K562 (cell line): ENCODE results near the gene LCLAT1. TPM values are rescaled to one million over a fixed set of nuclear protein-coding genes. Genes with fewer than 3 reads are reported as not detected.
A peak's percentile ranks its signal among the peaks of the same experiment; 100 is the strongest.

ENCODE experiments used
- FOXJ3 ChIP-seq: sonication (generic); formaldehyde crosslinking; IDR thresholded peaks from 2 replicates; pipeline ENCODE4 v1.4.0; 2020; ENCODE audit warnings: mild to moderate bottlenecking, missing genetic modification reagents
- FUS ChIP-seq: fragments of 200-400 bp; formaldehyde crosslinking; optimal IDR thresholded peaks from 2 replicates; pipeline ENCODE3; 2017; ENCODE audit warnings: low read depth, low read length
- HEY1 ChIP-seq: fragments of 250-450 bp; sonication (Bioruptor Pico); IDR thresholded peaks from 2 replicates; pipeline ENCODE4 v1.5.0; 2020; ENCODE audit warnings: mild to moderate bottlenecking, moderate library complexity, borderline replicate concordance
- NCOA2 ChIP-seq, 2 experiments: fragments of 450-650 bp; IDR thresholded peaks; 2 replicates each; pipeline ENCODE4 v1.6.1; 2018; ENCODE audit warnings: mild to moderate bottlenecking in 2 of 2, moderate library complexity in 1 of 2; ENCODE audit not compliant: partially characterized antibody in 2 of 2
- SREBF1 ChIP-seq: fragments of 150-350 bp; IDR thresholded peaks from 2 replicates; pipeline ENCODE4 v1.6.1; 2014; ENCODE audit warnings: antibody characterized with exemption, low read depth, low read length, borderline replicate concordance
- TARDBP ChIP-seq: fragments of 450-650 bp; IDR thresholded peaks from 2 replicates; pipeline ENCODE4 v1.6.1; 2016
- TEAD4 ChIP-seq, 2 experiments: sonication (generic) in 1 of 2; formaldehyde crosslinking in 1 of 2; IDR thresholded peaks; 2 replicates each; pipeline versions ENCODE4 v1.6.1 to v1.8.0; 2012 to 2022; ENCODE audit warnings: borderline replicate concordance in 1 of 2, inconsistent platforms in 1 of 2, low read length in 1 of 2, mild to moderate bottlenecking in 1 of 2, missing genetic modification reagents in 1 of 2
- TRIM28 ChIP-seq: fragments of 450-650 bp; IDR thresholded peaks from 2 replicates; pipeline ENCODE4 v1.6.1; 2017
- TSC22D4 ChIP-seq: fragments of 450-650 bp; IDR thresholded peaks from 2 replicates; pipeline ENCODE4 v1.6.1; 2016; ENCODE audit warnings: missing genetic modification characterization, missing biosample characterization, control low read depth
- ZC3H8 ChIP-seq: fragments of 450-650 bp; IDR thresholded peaks from 2 replicates; pipeline ENCODE4 v1.6.1; 2017
- polyA plus RNA-seq, 8 experiments: library from polyadenylated mRNA; depleted of rRNA in 4 of 8; stranded (reverse) in 5 of 8; unstranded in 3 of 8; fragments of >200 nt; fragmentation: Nextera tagmentation in 2 of 8; fragmentation: Illumina TruSeq in 1 of 8; extraction: Ambion mirVana in 2 of 8; extraction: Trizol in 1 of 8; gene quantifications; 2 replicates each; pipeline versions ENCODE4 v1.2.1 to v1.2.3, GENCODE V29; 2011 to 2014; ENCODE audit warnings: inconsistent platforms in 1 of 8, missing spikeins in 1 of 8
- total RNA-seq, 7 experiments: library from RNA; depleted of rRNA in 6 of 7; stranded (reverse); fragments of >200 nt in 6 of 7; fragmentation: Illumina TruSeq in 2 of 7; extraction: Trizol in 2 of 7; gene quantifications; 2 replicates each; pipeline versions ENCODE4 v1.2.1 to v1.2.3, GENCODE V29; 2011 to 2021; ENCODE audit warnings: low replicate concordance in 1 of 7
- TF ChIP-seq, protein P1 (sequence below): sonication (generic); formaldehyde crosslinking; IDR thresholded peaks from 2 replicates; pipeline ENCODE4 v1.8.0; 2022; ENCODE audit warnings: missing genetic modification reagents, mild to moderate bottlenecking, borderline replicate concordance
- TF ChIP-seq, protein P2 (sequence below): fragments of 250-450 bp; sonication (Bioruptor Pico); IDR thresholded peaks from 2 replicates; pipeline ENCODE4 v1.4.0; 2020; ENCODE audit warnings: mild to moderate bottlenecking
- TF ChIP-seq, protein P3 (sequence below): fragments of 200-600 bp; sonication (generic); IDR thresholded peaks from one replicate; pipeline ENCODE4 v1.6.1; 2012; ENCODE audit warnings: mild to moderate bottlenecking, low read depth, low read length, inconsistent platforms

Gene LCLAT1
- total and polyA plus RNA-seq, 9 of the 15 experiments (the other 6 are each of a cell fraction or from before 2014, with no cell fraction given), result 8.9 to 63.3 (median 25.4) TPM

DNA sequence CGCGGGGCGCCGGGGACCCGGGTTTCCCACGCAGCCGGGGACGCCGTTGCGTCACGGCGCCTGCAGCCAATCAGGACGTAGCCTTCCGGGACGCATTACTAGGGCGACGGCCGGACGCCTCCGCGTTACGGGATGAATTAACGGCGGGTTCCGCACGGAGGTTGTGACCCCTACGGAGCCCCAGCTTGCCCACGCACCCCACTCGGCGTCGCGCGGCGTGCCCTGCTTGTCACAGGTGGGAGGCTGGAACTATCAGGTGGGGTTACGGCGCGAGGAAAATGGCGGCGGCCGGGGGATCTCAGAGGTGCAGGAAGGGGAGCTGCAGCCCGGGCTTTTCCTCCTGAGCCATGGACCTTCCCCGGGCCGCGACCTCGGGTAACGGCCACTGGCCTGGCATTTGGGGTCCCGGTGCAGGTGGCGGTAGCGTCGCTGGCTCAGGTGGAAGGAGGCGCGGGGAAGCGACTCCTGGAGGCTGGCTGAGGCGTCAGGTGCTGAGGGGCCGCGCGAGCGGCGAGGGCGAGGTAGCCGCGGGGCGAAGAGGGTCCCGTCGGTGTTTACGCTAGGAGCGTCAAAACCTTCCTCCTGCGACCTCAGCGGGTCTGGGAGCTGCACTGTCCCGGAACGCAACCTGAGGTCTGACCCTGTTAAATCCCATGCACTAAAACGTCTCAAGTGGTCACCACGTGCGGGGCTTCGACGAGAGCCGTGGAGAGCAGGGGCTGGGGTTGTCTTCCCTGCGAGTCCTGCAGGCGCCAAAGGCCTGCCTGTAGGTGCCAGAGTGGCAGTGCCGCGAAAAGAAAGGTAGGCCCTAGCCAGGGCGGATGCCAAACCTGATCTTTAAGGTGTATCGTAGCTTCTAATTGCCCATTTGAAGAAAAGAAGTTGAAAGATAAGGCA lies at the start of gene LCLAT1 (continued):
- TF ChIP-seq, protein P1, sequence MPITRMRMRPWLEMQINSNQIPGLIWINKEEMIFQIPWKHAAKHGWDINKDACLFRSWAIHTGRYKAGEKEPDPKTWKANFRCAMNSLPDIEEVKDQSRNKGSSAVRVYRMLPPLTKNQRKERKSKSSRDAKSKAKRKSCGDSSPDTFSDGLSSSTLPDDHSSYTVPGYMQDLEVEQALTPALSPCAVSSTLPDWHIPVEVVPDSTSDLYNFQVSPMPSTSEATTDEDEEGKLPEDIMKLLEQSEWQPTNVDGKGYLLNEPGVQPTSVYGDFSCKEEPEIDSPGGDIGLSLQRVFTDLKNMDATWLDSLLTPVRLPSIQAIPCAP, result peak; percentile 91; the same call in 1 of the 2 replicates
- TF ChIP-seq FUS (no peak), NCOA2 (IDR thresholded peaks at IDR 0.05; ENCODE audit: partially characterized antibody in 2 of 2) (no peak), TSC22D4 (tag) (no peak), HEY1 (no peak), SREBF1 (no peak), FOXJ3 (no peak), TRIM28 (no peak), TEAD4 (IDR thresholded peaks at IDR 0.05; ENCODE audit: low read length) (0 out of 2 replicates have a peak, but pooled peaks have one; percentile 20), TEAD4 (CRISPR knock-in tag; IDR thresholded peaks at IDR 0.05; ENCODE audit: borderline replicate concordance) (peak; percentile 55; the same call in 1 of the 2 replicates), TARDBP (no peak), ZC3H8 (no peak)
- TF ChIP-seq, protein P2, sequence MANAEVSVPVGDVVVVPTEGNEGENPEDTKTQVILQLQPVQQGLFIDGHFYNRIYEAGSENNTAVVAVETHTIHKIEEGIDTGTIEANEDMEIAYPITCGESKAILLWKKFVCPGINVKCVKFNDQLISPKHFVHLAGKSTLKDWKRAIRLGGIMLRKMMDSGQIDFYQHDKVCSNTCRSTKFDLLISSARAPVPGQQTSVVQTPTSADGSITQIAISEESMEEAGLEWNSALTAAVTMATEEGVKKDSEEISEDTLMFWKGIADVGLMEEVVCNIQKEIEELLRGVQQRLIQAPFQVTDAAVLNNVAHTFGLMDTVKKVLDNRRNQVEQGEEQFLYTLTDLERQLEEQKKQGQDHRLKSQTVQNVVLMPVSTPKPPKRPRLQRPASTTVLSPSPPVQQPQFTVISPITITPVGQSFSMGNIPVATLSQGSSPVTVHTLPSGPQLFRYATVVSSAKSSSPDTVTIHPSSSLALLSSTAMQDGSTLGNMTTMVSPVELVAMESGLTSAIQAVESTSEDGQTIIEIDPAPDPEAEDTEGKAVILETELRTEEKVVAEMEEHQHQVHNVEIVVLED (CRISPR knock-in tag), result peak; percentile 93
- TF ChIP-seq, protein P3, sequence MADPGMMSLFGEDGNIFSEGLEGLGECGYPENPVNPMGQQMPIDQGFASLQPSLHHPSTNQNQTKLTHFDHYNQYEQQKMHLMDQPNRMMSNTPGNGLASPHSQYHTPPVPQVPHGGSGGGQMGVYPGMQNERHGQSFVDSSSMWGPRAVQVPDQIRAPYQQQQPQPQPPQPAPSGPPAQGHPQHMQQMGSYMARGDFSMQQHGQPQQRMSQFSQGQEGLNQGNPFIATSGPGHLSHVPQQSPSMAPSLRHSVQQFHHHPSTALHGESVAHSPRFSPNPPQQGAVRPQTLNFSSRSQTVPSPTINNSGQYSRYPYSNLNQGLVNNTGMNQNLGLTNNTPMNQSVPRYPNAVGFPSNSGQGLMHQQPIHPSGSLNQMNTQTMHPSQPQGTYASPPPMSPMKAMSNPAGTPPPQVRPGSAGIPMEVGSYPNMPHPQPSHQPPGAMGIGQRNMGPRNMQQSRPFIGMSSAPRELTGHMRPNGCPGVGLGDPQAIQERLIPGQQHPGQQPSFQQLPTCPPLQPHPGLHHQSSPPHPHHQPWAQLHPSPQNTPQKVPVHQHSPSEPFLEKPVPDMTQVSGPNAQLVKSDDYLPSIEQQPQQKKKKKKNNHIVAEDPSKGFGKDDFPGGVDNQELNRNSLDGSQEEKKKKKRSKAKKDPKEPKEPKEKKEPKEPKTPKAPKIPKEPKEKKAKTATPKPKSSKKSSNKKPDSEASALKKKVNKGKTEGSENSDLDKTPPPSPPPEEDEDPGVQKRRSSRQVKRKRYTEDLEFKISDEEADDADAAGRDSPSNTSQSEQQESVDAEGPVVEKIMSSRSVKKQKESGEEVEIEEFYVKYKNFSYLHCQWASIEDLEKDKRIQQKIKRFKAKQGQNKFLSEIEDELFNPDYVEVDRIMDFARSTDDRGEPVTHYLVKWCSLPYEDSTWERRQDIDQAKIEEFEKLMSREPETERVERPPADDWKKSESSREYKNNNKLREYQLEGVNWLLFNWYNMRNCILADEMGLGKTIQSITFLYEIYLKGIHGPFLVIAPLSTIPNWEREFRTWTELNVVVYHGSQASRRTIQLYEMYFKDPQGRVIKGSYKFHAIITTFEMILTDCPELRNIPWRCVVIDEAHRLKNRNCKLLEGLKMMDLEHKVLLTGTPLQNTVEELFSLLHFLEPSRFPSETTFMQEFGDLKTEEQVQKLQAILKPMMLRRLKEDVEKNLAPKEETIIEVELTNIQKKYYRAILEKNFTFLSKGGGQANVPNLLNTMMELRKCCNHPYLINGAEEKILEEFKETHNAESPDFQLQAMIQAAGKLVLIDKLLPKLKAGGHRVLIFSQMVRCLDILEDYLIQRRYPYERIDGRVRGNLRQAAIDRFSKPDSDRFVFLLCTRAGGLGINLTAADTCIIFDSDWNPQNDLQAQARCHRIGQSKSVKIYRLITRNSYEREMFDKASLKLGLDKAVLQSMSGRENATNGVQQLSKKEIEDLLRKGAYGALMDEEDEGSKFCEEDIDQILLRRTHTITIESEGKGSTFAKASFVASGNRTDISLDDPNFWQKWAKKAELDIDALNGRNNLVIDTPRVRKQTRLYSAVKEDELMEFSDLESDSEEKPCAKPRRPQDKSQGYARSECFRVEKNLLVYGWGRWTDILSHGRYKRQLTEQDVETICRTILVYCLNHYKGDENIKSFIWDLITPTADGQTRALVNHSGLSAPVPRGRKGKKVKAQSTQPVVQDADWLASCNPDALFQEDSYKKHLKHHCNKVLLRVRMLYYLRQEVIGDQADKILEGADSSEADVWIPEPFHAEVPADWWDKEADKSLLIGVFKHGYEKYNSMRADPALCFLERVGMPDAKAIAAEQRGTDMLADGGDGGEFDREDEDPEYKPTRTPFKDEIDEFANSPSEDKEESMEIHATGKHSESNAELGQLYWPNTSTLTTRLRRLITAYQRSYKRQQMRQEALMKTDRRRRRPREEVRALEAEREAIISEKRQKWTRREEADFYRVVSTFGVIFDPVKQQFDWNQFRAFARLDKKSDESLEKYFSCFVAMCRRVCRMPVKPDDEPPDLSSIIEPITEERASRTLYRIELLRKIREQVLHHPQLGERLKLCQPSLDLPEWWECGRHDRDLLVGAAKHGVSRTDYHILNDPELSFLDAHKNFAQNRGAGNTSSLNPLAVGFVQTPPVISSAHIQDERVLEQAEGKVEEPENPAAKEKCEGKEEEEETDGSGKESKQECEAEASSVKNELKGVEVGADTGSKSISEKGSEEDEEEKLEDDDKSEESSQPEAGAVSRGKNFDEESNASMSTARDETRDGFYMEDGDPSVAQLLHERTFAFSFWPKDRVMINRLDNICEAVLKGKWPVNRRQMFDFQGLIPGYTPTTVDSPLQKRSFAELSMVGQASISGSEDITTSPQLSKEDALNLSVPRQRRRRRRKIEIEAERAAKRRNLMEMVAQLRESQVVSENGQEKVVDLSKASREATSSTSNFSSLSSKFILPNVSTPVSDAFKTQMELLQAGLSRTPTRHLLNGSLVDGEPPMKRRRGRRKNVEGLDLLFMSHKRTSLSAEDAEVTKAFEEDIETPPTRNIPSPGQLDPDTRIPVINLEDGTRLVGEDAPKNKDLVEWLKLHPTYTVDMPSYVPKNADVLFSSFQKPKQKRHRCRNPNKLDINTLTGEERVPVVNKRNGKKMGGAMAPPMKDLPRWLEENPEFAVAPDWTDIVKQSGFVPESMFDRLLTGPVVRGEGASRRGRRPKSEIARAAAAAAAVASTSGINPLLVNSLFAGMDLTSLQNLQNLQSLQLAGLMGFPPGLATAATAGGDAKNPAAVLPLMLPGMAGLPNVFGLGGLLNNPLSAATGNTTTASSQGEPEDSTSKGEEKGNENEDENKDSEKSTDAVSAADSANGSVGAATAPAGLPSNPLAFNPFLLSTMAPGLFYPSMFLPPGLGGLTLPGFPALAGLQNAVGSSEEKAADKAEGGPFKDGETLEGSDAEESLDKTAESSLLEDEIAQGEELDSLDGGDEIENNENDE, result no peak
